Measurements from ENCODE around the gene CNTN5.

GRCh38 chr11:100192181-100192580 lies 1171.4 kb downstream of the CNTN5 start:
- no peak for TF ChIP-seq EZH2 (IDR thresholded peaks at IDR 0.05; ENCODE audit: low read length)
- TF ChIP-seq, protein P1, sequence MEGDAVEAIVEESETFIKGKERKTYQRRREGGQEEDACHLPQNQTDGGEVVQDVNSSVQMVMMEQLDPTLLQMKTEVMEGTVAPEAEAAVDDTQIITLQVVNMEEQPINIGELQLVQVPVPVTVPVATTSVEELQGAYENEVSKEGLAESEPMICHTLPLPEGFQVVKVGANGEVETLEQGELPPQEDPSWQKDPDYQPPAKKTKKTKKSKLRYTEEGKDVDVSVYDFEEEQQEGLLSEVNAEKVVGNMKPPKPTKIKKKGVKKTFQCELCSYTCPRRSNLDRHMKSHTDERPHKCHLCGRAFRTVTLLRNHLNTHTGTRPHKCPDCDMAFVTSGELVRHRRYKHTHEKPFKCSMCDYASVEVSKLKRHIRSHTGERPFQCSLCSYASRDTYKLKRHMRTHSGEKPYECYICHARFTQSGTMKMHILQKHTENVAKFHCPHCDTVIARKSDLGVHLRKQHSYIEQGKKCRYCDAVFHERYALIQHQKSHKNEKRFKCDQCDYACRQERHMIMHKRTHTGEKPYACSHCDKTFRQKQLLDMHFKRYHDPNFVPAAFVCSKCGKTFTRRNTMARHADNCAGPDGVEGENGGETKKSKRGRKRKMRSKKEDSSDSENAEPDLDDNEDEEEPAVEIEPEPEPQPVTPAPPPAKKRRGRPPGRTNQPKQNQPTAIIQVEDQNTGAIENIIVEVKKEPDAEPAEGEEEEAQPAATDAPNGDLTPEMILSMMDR (optimal IDR thresholded peaks at IDR 0.05 in 1 of 3, IDR thresholded peaks at IDR 0.05 in 1 of 3, conservative IDR thresholded peaks at IDR 0.05 in 1 of 3; ENCODE audit: extremely low read depth in 1 of 3, insufficient read depth in 2 of 3, low read length in 3 of 3), result no peak
